Measurements from ENCODE around the gene SSBP2.

SSBP2 gene

GRCh38 chr5:81749192-81749560 lies 1.7 kb downstream of the SSBP2 start:
- ATAC-seq (replicated peaks), result no peak
- Mint-ChIP-seq H3K27ac (peak overlapping the region; percentile 19 to 72), H3K27me3 (peaks cover 0 to 2% of the 10 kb centered on the region in 2 donors), H3K9me3 (no peaks in the 10 kb centered on the region), H3K4me1 (ENCODE audit: low read depth in 2 of 2) (peaks cover 3 to 19% of the 10 kb centered on the region in 2 donors), H3K4me3 (peak overlapping the region; percentile 86 to 90), H3K36me3 (ENCODE audit: insufficient read depth) (peaks cover 13% of the 10 kb centered on the region)
- DNase-seq, result no peak

- no peak for DNase-seq
- Mint-ChIP-seq H3K4me3 (peak overlapping the region; percentile 86 to 90), H3K4me1 (ENCODE audit: low read depth in 2 of 2) (peaks cover 5 to 23% of the 10 kb centered on the region in 2 donors), H3K27me3 (no peaks in the 10 kb centered on the region), H3K36me3 (ENCODE audit: insufficient read depth) (peaks cover 13% of the 10 kb centered on the region), H3K9me3 (no peaks in the 10 kb centered on the region), H3K27ac (no peak overlapping the region)
- no peak for ATAC-seq (replicated peaks)
These were observed 2.3 kb downstream of the SSBP2 start for GRCh38 chr5:81748556-81748955.

- ATAC-seq (replicated peaks) (no peak), DNase-seq (no peak)
- Mint-ChIP-seq H3K4me1 (ENCODE audit: low read depth in 2 of 2) (peaks cover 7 to 20% of the 10 kb centered on the region in 2 donors), H3K27ac (no peak overlapping the region), H3K4me3 (no peak overlapping the region), H3K27me3 (no peaks in the 10 kb centered on the region), H3K9me3 (no peaks in the 10 kb centered on the region), H3K36me3 (ENCODE audit: insufficient read depth) (peaks cover 13% of the 10 kb centered on the region)
These were observed 3.9 kb downstream of the SSBP2 start for GRCh38 chr5:81747030-81747429.

- no peak for ATAC-seq (replicated peaks)
- no peak overlapping the region for H3K4me3 Mint-ChIP-seq
- H3K27me3 Mint-ChIP-seq, result no peaks in the 10 kb centered on the region
- no peak overlapping the region for H3K27ac Mint-ChIP-seq
- DNase-seq, result no peak
- H3K9me3 Mint-ChIP-seq, result no peaks in the 10 kb centered on the region
- H3K36me3 Mint-ChIP-seq (ENCODE audit: insufficient read depth), result peaks cover 9% of the 10 kb centered on the region
- H3K4me1 Mint-ChIP-seq (ENCODE audit: low read depth in 2 of 2), result peaks cover 8 to 16% of the 10 kb centered on the region in 2 donors
These were observed 10.1 kb downstream of the SSBP2 start for GRCh38 chr5:81740758-81741157.

DNA sequence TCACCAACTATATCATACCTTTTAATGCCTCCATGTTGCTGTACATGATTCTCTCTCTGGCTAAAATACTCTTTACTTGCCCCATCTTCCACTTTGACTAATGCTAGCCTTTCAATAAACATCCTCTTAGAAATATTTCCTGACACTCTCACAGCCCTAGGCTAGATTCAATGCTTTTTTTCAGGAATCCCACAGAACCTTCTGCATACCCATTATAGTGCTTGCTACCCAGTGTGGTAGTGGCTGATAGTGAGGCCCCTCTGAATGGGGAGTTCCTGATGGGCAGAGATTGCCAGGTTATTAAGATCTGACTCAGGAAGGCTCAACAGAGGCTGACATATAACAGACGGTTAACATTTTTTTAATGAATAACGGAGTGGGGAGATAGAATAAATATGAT lies 11.6 kb downstream of the SSBP2 start:
- peaks cover 10% of the 10 kb centered on the region for H3K36me3 Mint-ChIP-seq (ENCODE audit: insufficient read depth)
- H3K4me3 Mint-ChIP-seq, result no peak overlapping the region
- H3K27me3 Mint-ChIP-seq, result no peaks in the 10 kb centered on the region
- H3K27ac Mint-ChIP-seq, result no peak overlapping the region
- no peak for ATAC-seq (replicated peaks)
- peaks cover 8 to 16% of the 10 kb centered on the region in 2 donors for H3K4me1 Mint-ChIP-seq (ENCODE audit: low read depth in 2 of 2)
- H3K9me3 Mint-ChIP-seq, result no peaks in the 10 kb centered on the region
- DNase-seq, result no peak

- DNase-seq, result no peak
- Mint-ChIP-seq H3K36me3 (ENCODE audit: insufficient read depth) (peaks cover 5% of the 10 kb centered on the region), H3K4me1 (ENCODE audit: low read depth in 2 of 2) (peaks cover 7 to 17% of the 10 kb centered on the region in 2 donors), H3K27me3 (no peaks in the 10 kb centered on the region), H3K4me3 (no peak overlapping the region), H3K27ac (no peak overlapping the region), H3K9me3 (no peaks in the 10 kb centered on the region)
- ATAC-seq (replicated peaks), result no peak
These were observed 21.6 kb downstream of the SSBP2 start for GRCh38 chr5:81729276-81729675.

DNA sequence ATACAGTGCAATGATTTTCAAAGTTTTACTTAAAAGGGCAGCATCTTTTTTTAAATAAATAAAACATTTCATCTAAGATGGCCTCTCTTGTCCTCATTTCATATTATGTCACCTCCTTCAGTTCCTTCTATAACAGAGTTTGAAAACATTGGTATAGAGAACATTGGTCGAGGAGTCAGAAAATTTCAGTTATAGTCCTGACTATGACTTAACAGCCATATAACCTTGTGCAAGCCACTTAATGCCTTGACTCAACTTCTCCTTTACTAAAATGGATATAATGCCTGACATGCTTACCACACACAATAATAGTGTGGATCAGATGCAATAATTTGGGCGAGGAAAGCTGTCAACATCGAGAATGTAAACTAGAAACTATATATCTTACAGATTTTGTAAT lies 22.6 kb downstream of the SSBP2 start:
- ATAC-seq (replicated peaks), result no peak
- H3K27me3 Mint-ChIP-seq, result no peaks in the 10 kb centered on the region
- no peak overlapping the region for H3K27ac Mint-ChIP-seq
- H3K4me3 Mint-ChIP-seq, result no peak overlapping the region
- peaks cover 3% of the 10 kb centered on the region for H3K36me3 Mint-ChIP-seq (ENCODE audit: insufficient read depth)
- DNase-seq, result no peak
- peaks cover 11 to 17% of the 10 kb centered on the region in 2 donors for H3K4me1 Mint-ChIP-seq (ENCODE audit: low read depth in 2 of 2)
- no peaks in the 10 kb centered on the region for H3K9me3 Mint-ChIP-seq

GRCh38 chr5:81726297-81726696 lies 24.6 kb downstream of the SSBP2 start:
- Mint-ChIP-seq H3K4me3 (no peak overlapping the region), H3K27ac (no peak overlapping the region), H3K36me3 (ENCODE audit: insufficient read depth) (peaks cover 3% of the 10 kb centered on the region), H3K27me3 (no peaks in the 10 kb centered on the region), H3K9me3 (no peaks in the 10 kb centered on the region), H3K4me1 (ENCODE audit: low read depth in 2 of 2) (peaks cover 12 to 22% of the 10 kb centered on the region in 2 donors)
- no peak for DNase-seq
- ATAC-seq (replicated peaks), result no peak

GRCh38 chr5:81724571-81724970 lies 26.3 kb downstream of the SSBP2 start:
- Mint-ChIP-seq H3K36me3 (ENCODE audit: insufficient read depth) (no peaks in the 10 kb centered on the region), H3K4me1 (ENCODE audit: low read depth in 2 of 2) (peaks cover 16 to 27% of the 10 kb centered on the region in 2 donors), H3K4me3 (no peak overlapping the region), H3K27me3 (no peaks in the 10 kb centered on the region), H3K27ac (no peak overlapping the region), H3K9me3 (no peaks in the 10 kb centered on the region)
- ATAC-seq (replicated peaks) (no peak), DNase-seq (no peak)

DNA sequence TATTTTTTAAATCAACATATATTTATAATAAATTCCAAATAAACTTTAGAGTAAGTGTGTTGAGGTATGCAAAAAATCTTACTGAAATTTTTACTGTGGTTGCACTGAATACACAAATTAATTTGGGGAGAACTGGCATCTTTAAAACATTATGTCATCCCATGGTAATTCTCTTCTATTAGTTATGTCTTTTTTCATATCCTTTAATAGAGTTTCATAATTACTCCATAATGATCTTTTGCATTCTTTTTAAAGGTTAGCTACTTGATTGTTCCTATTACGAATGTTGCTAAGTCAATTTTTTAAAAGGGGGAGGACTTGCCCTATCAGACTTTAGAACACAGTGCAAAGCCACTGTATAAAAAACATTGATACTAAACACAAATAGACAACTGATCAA lies 26.8 kb downstream of the SSBP2 start:
- Mint-ChIP-seq H3K27ac (no peak overlapping the region), H3K36me3 (ENCODE audit: insufficient read depth) (peaks cover 1% of the 10 kb centered on the region), H3K4me1 (ENCODE audit: low read depth in 2 of 2) (peaks cover 20 to 30% of the 10 kb centered on the region in 2 donors), H3K4me3 (no peak overlapping the region), H3K27me3 (no peaks in the 10 kb centered on the region), H3K9me3 (no peaks in the 10 kb centered on the region)
- ATAC-seq (replicated peaks), result no peak
- DNase-seq, result no peak

GRCh38 chr5:81721049-81721448 lies 29.8 kb downstream of the SSBP2 start:
- Mint-ChIP-seq H3K4me3 (no peak overlapping the region), H3K27me3 (no peaks in the 10 kb centered on the region), H3K4me1 (ENCODE audit: low read depth in 2 of 2) (peaks cover 19 to 33% of the 10 kb centered on the region in 2 donors), H3K27ac (no peak overlapping the region), H3K9me3 (no peaks in the 10 kb centered on the region), H3K36me3 (ENCODE audit: insufficient read depth) (peaks cover 3% of the 10 kb centered on the region)
- no peak for DNase-seq
- ATAC-seq (replicated peaks), result no peak

- no peak for ATAC-seq (replicated peaks)
- H3K36me3 Mint-ChIP-seq (ENCODE audit: insufficient read depth), result peaks cover 3% of the 10 kb centered on the region
- no peak overlapping the region for H3K27ac Mint-ChIP-seq
- no peaks in the 10 kb centered on the region for H3K27me3 Mint-ChIP-seq
- peaks cover 20 to 31% of the 10 kb centered on the region in 2 donors for H3K4me1 Mint-ChIP-seq (ENCODE audit: low read depth in 2 of 2)
- DNase-seq, result no peak
- H3K9me3 Mint-ChIP-seq, result no peaks in the 10 kb centered on the region
- H3K4me3 Mint-ChIP-seq, result no peak overlapping the region
These were observed 31.1 kb downstream of the SSBP2 start for GRCh38 chr5:81719743-81720345.

DNA sequence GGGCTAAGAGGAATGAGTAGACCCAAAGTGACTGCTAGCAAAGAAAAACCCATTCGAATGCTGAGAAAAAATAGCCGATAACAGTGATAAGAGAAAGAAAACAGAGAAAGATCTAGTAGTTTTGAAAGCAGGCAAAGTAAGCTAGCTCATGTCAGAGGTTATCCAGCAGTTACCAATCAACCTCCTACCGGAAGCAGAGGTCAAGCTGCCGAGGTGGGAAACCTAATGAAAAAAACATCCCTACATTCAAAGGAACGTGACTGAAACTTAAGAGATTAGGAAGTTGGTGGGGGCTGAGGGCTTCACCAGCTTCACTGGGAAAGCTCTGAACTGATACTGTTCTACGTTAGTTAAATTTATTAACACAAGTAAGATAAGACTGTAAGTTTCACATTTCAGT lies 32.6 kb downstream of the SSBP2 start:
- H3K9me3 Mint-ChIP-seq, result no peaks in the 10 kb centered on the region
- no peak for ATAC-seq (replicated peaks)
- H3K4me3 Mint-ChIP-seq, result peak overlapping the region in 1 of 2 donors; percentile 40
- DNase-seq, result no peak
- peak overlapping the region in 1 of 2 donors; percentile 36 for H3K27ac Mint-ChIP-seq
- H3K4me1 Mint-ChIP-seq (ENCODE audit: low read depth in 2 of 2), result peaks cover 18 to 31% of the 10 kb centered on the region in 2 donors
- H3K36me3 Mint-ChIP-seq (ENCODE audit: insufficient read depth), result peaks cover 3% of the 10 kb centered on the region
- H3K27me3 Mint-ChIP-seq, result no peaks in the 10 kb centered on the region

GRCh38 chr5:81717860-81718259 lies 33.0 kb downstream of the SSBP2 start:
- peaks cover 18 to 31% of the 10 kb centered on the region in 2 donors for H3K4me1 Mint-ChIP-seq (ENCODE audit: low read depth in 2 of 2)
- peak overlapping the region in 1 of 2 donors; percentile 40 for H3K4me3 Mint-ChIP-seq
- no peaks in the 10 kb centered on the region for H3K9me3 Mint-ChIP-seq
- ATAC-seq (replicated peaks) (no peak), DNase-seq (no peak)
- H3K27me3 Mint-ChIP-seq, result no peaks in the 10 kb centered on the region
- H3K36me3 Mint-ChIP-seq (ENCODE audit: insufficient read depth), result peaks cover 3% of the 10 kb centered on the region
- H3K27ac Mint-ChIP-seq, result peak overlapping the region in 1 of 2 donors; percentile 36

Measured in effector memory CD8-positive, alpha-beta T cell (primary cell).